ENCODE data around the gene OSBPL5. TPM values are rescaled to one million over a fixed set of nuclear protein-coding genes. Genes with fewer than 3 reads are reported as not detected.

The OSBPL5 gene
- total and polyA plus RNA-seq, 2 donors from 2014 or later: 8.5 to 63.0 TPM

GRCh38 chr11:3197878-3198528, 32.9 kb upstream of the OSBPL5 start:
- DNase-seq: peak in 1 of 5 donors; percentile 57
- FAIRE-seq: no peak
- intact Hi-C loops (cut with DNase I): no loop called here

GRCh38 chr11:3197044-3197695, 32.1 kb upstream of the OSBPL5 start:
- FAIRE-seq: no peak

More at GRCh38 chr11:3197878-3198528, 32.9 kb upstream of the OSBPL5 start:
- Histone ChIP-seq H3K4me1 (ENCODE audit: control insufficient read depth in 2 of 3, insufficient read depth in 2 of 3, low read depth in 1 of 3, low read length in 3 of 3) (no peaks in the 10 kb centered on the region), H3K36me3 (ENCODE audit: control insufficient read depth in 2 of 3, insufficient read depth in 3 of 3, low read length in 3 of 3) (no peaks in the 10 kb centered on the region), H3K27me3 (ENCODE audit: control insufficient read depth, insufficient read depth, low read length) (peaks cover 2% of the 10 kb centered on the region), H3K4me3 (ENCODE audit: low read length in 3 of 3) (no peak overlapping the region), H3K9me3 (ENCODE audit: control insufficient read depth in 2 of 3, insufficient read depth in 1 of 3, low read length in 3 of 3) (no peaks in the 10 kb centered on the region), H3K9ac (ENCODE audit: low read length in 3 of 3) (no peak overlapping the region), H3K27ac (ENCODE audit: low read depth in 2 of 2, low read length in 2 of 2) (no peak overlapping the region)
- TF ChIP-seq CTCF (IDR thresholded peaks at IDR 0.05; ENCODE audit: borderline replicate concordance, extremely low read depth, insufficient read depth): no peak

GRCh38 chr11:3196161-3197043, 31.3 kb upstream of the OSBPL5 start:
- intact Hi-C loops (cut with DNase I): no loop called here
- no peak for TF ChIP-seq CTCF (IDR thresholded peaks at IDR 0.05; ENCODE audit: borderline replicate concordance, extremely low read depth, insufficient read depth)
- no peaks in the 10 kb centered on the region for H3K4me1 ChIP-seq (ENCODE audit: control insufficient read depth in 2 of 3, insufficient read depth in 2 of 3, low read depth in 1 of 3, low read length in 3 of 3)
- no peak overlapping the region for H3K9ac ChIP-seq (ENCODE audit: low read length in 3 of 3)
- no peaks in the 10 kb centered on the region for H3K9me3 ChIP-seq (ENCODE audit: control insufficient read depth in 2 of 3, insufficient read depth in 1 of 3, low read length in 3 of 3)
- H3K36me3 ChIP-seq (ENCODE audit: control insufficient read depth in 2 of 3, insufficient read depth in 3 of 3, low read length in 3 of 3): no peaks in the 10 kb centered on the region
- H3K27me3 ChIP-seq (ENCODE audit: control insufficient read depth, insufficient read depth, low read length): no peaks in the 10 kb centered on the region
- FAIRE-seq (no peak), DNase-seq (peak in 2 of 5 donors; percentile 17 to 72)
- no peak overlapping the region for H3K27ac ChIP-seq (ENCODE audit: low read depth in 2 of 2, low read length in 2 of 2)
- H3K4me3 ChIP-seq (ENCODE audit: low read length in 3 of 3): no peak overlapping the region

More at GRCh38 chr11:3197044-3197695, 32.1 kb upstream of the OSBPL5 start:
- DNase-seq: peak in 1 of 5 donors; percentile 62
- intact Hi-C loops (cut with DNase I): no loop called here
- Histone ChIP-seq H3K27ac (ENCODE audit: low read depth in 2 of 2, low read length in 2 of 2) (no peak overlapping the region), H3K4me3 (ENCODE audit: low read length in 3 of 3) (no peak overlapping the region), H3K4me1 (ENCODE audit: control insufficient read depth in 2 of 3, insufficient read depth in 2 of 3, low read depth in 1 of 3, low read length in 3 of 3) (no peaks in the 10 kb centered on the region), H3K9me3 (ENCODE audit: control insufficient read depth in 2 of 3, insufficient read depth in 1 of 3, low read length in 3 of 3) (no peaks in the 10 kb centered on the region), H3K9ac (ENCODE audit: low read length in 3 of 3) (no peak overlapping the region), H3K27me3 (ENCODE audit: control insufficient read depth, insufficient read depth, low read length) (no peaks in the 10 kb centered on the region), H3K36me3 (ENCODE audit: control insufficient read depth in 2 of 3, insufficient read depth in 3 of 3, low read length in 3 of 3) (no peaks in the 10 kb centered on the region)
- no peak for TF ChIP-seq CTCF (IDR thresholded peaks at IDR 0.05; ENCODE audit: borderline replicate concordance, extremely low read depth, insufficient read depth)
